Neuronal stem cell (in vitro differentiated cells): ENCODE measurements around the gene RPUSD1.

ENCODE experiments used
- DNase-seq: peaks from one replicate; pipeline ENCODE4 v3.0.0-alpha.2; 2013; ENCODE audit warnings: low spot score
- H2AFZ ChIP-seq: one replicate; pipeline ENCODE4 v1.6.1; 2013; ENCODE audit warnings: mild to moderate bottlenecking, low read length, inconsistent platforms
- H2AK5ac ChIP-seq: 2 replicates; pipeline ENCODE4 v1.6.1; 2013; ENCODE audit warnings: low read depth, mild to moderate bottlenecking, inconsistent platforms, low read length, moderate library complexity, mixed read lengths
- H2BK120ac ChIP-seq: 2 replicates; pipeline ENCODE4 v1.6.1; 2013; ENCODE audit warnings: low read depth, mild to moderate bottlenecking, inconsistent platforms, low read length, moderate library complexity, mixed read lengths
- H2BK12ac ChIP-seq: one replicate; pipeline ENCODE4 v1.6.1; 2013; ENCODE audit warnings: low read length, inconsistent platforms
- H2BK15ac ChIP-seq: 2 replicates; pipeline ENCODE4 v1.6.1; 2013; ENCODE audit warnings: mild to moderate bottlenecking, low read length, inconsistent platforms, mixed read lengths
- H2BK5ac ChIP-seq: one replicate; pipeline ENCODE4 v1.6.1; 2013; ENCODE audit warnings: inconsistent platforms, mild to moderate bottlenecking, low read length, moderate library complexity
- H3K14ac ChIP-seq: one replicate; pipeline ENCODE4 v1.6.1; 2013; ENCODE audit warnings: low read length, inconsistent platforms
- H3K18ac ChIP-seq: 2 replicates; pipeline ENCODE4 v1.6.1; 2013; ENCODE audit warnings: low read length, inconsistent platforms
- H3K23ac ChIP-seq: 2 replicates; pipeline ENCODE4 v1.6.1; 2013; ENCODE audit warnings: low read depth, mild to moderate bottlenecking, mixed read lengths, low read length, inconsistent platforms; ENCODE audit not compliant: poor library complexity
- H3K27ac ChIP-seq: replicated peaks from 3 replicates; pipeline ENCODE4 v1.5.1; 2013; ENCODE audit warnings: low read length, inconsistent platforms
- H3K27me3 ChIP-seq, 3 experiments: 2 replicates each; pipeline ENCODE4 v1.6.1; 2013; ENCODE audit warnings: low read length in 3 of 3, mild to moderate bottlenecking in 2 of 3, inconsistent platforms in 1 of 3, low read depth in 1 of 3, mixed read lengths in 1 of 3, moderate library complexity in 1 of 3; ENCODE audit not compliant: control insufficient read depth in 3 of 3, insufficient read depth in 3 of 3
- H3K36me3 ChIP-seq, 2 donors: replicated peaks in 1 of 2; 2 replicates each; pipeline ENCODE4 v1.6.1; 2013; ENCODE audit warnings: low read length in 2 of 2; ENCODE audit not compliant: control insufficient read depth in 2 of 2, insufficient read depth in 2 of 2
- H3K4ac ChIP-seq: 2 replicates; pipeline ENCODE4 v1.6.1; 2013; ENCODE audit warnings: inconsistent platforms, mild to moderate bottlenecking, low read length, moderate library complexity
- H3K4me1 ChIP-seq, 2 donors: 1 replicate in 1 of 2; 2 replicates in 1 of 2; pipeline ENCODE4 v1.6.1; 2013; ENCODE audit warnings: low read length in 2 of 2, low read depth in 1 of 2; ENCODE audit not compliant: control insufficient read depth in 2 of 2, insufficient read depth in 1 of 2
- H3K4me2 ChIP-seq: one replicate; pipeline ENCODE4 v1.6.1; 2013; ENCODE audit warnings: mild to moderate bottlenecking, low read length, inconsistent platforms; ENCODE audit not compliant: insufficient read depth, poor library complexity, severe bottlenecking
- H3K4me3 ChIP-seq, 2 donors: 2 replicates each; pipeline ENCODE4 v1.5.1; 2013; ENCODE audit warnings: low read length in 2 of 2, mild to moderate bottlenecking in 2 of 2, inconsistent platforms in 1 of 2, moderate library complexity in 1 of 2
- H3K79me1 ChIP-seq: one replicate; pipeline ENCODE4 v1.6.1; 2013; ENCODE audit warnings: low read depth, mild to moderate bottlenecking, inconsistent platforms, low read length, moderate library complexity
- H3K9ac ChIP-seq: one replicate; pipeline ENCODE4 v1.6.1; 2013; ENCODE audit warnings: mild to moderate bottlenecking, low read depth, low read length, inconsistent platforms; ENCODE audit not compliant: poor library complexity
- H3K9me3 ChIP-seq, 2 donors: replicated peaks in 1 of 2; 2 replicates each; pipeline versions ENCODE3 to v1.6.1; 2013; ENCODE audit warnings: low read length in 2 of 2, mild to moderate bottlenecking in 2 of 2, inconsistent platforms in 1 of 2, low read depth in 1 of 2, mixed read lengths in 1 of 2, moderate library complexity in 1 of 2; ENCODE audit not compliant: control insufficient read depth in 2 of 2, insufficient read depth in 1 of 2
- H4K8ac ChIP-seq: one replicate; pipeline ENCODE4 v1.6.1; 2013; ENCODE audit warnings: low read depth, mild to moderate bottlenecking, inconsistent platforms, low read length, moderate library complexity
- H4K91ac ChIP-seq: one replicate; pipeline ENCODE4 v1.6.1; 2013; ENCODE audit warnings: low read length, low read depth, mild to moderate bottlenecking, inconsistent platforms; ENCODE audit not compliant: poor library complexity
- WGBS, 2 donors: extraction: QIAGEN DNeasy Blood & Tissue Kit; methylation state at CpG; one replicate each; pipeline ENCODE4 v1.1.7; 2013; ENCODE audit warnings: missing lambda C conversion rate in 2 of 2, mixed read lengths in 1 of 2; ENCODE audit not compliant: insufficient read length in 2 of 2, insufficient replicate concordance in 1 of 2; ENCODE audit errors: extremely low coverage in 2 of 2; 5-methylcytosine and 5-hydroxymethylcytosine counted together

Gene RPUSD1

GRCh38 chr16:795580-796229 lies 7.5 kb upstream of the RPUSD1 start:
- Histone ChIP-seq H3K79me1 (peaks cover 14% of the 10 kb centered on the region), H3K4ac (no peak overlapping the region), H2AFZ (no peak overlapping the region), H2BK5ac (no peak overlapping the region), H2BK15ac (no peak overlapping the region), H3K27me3 (peaks cover 0 to 9% (median 6%) of the 10 kb centered on the region in 3 experiments), H3K9ac (no peak overlapping the region), H3K9me3 (peaks cover 0 to 2% of the 10 kb centered on the region in 2 donors), H2AK5ac (no peak overlapping the region), H3K4me3 (no peak overlapping the region), H3K4me1 (peaks cover 4 to 6% of the 10 kb centered on the region in 2 donors), H3K18ac (no peak overlapping the region), H2BK120ac (no peak overlapping the region), H3K36me3 (peaks cover 42 to 61% of the 10 kb centered on the region in 2 donors), H3K23ac (no peak overlapping the region), H2BK12ac (no peak overlapping the region), H4K8ac (peak overlapping the region; percentile 43), H4K91ac (peak overlapping the region; percentile 53), H3K14ac (no peak overlapping the region), H3K27ac (no peak overlapping the region), H3K4me2 (no peak overlapping the region)
- WGBS, 2 donors = no CpG with 5 or more reads among the region's 33 CpGs
- DNase-seq = no peak

- Histone ChIP-seq H4K8ac (no peak overlapping the region), H3K4me3 (no peak overlapping the region), H3K27ac (no peak overlapping the region), H3K79me1 (peaks cover 17% of the 10 kb centered on the region), H3K36me3 (peaks cover 48 to 68% of the 10 kb centered on the region in 2 donors), H3K23ac (no peak overlapping the region), H2BK5ac (no peak overlapping the region), H3K4me2 (no peak overlapping the region), H2BK12ac (no peak overlapping the region), H2AFZ (no peak overlapping the region), H3K4me1 (no peaks in the 10 kb centered on the region), H2AK5ac (no peak overlapping the region), H3K27me3 (peaks cover 0 to 4% (median 2%) of the 10 kb centered on the region in 3 experiments), H4K91ac (no peak overlapping the region), H3K14ac (no peak overlapping the region), H3K4ac (no peak overlapping the region), H3K9ac (no peak overlapping the region), H3K18ac (no peak overlapping the region), H3K9me3 (peaks cover 0 to 2% of the 10 kb centered on the region in 2 donors), H2BK120ac (no peak overlapping the region), H2BK15ac (no peak overlapping the region)
- no peak for DNase-seq
- no CpG with 5 or more reads among the region's 31 CpGs for WGBS, 2 donors
Observed at GRCh38 chr16:794853-795466, 6.8 kb upstream of the RPUSD1 start.

GRCh38 chr16:794091-794822 lies 6.1 kb upstream of the RPUSD1 start:
- Histone ChIP-seq H3K4me3 (no peak overlapping the region), H3K23ac (no peak overlapping the region), H3K4me1 (peaks cover 1 to 5% of the 10 kb centered on the region in 2 donors), H2AFZ (no peak overlapping the region), H2AK5ac (no peak overlapping the region), H3K27me3 (no peaks in the 10 kb centered on the region), H3K27ac (no peak overlapping the region), H3K18ac (no peak overlapping the region), H3K36me3 (peaks cover 51 to 75% of the 10 kb centered on the region in 2 donors), H3K79me1 (peaks cover 23% of the 10 kb centered on the region), H3K9me3 (peaks cover 0 to 2% of the 10 kb centered on the region in 2 donors), H4K91ac (no peak overlapping the region), H3K9ac (no peak overlapping the region), H2BK120ac (no peak overlapping the region), H4K8ac (no peak overlapping the region), H2BK12ac (no peak overlapping the region), H2BK5ac (no peak overlapping the region), H3K14ac (no peak overlapping the region), H2BK15ac (no peak overlapping the region), H3K4me2 (no peak overlapping the region), H3K4ac (no peak overlapping the region)
- WGBS, 2 donors = no CpG with 5 or more reads among the region's 40 CpGs
- DNase-seq = no peak

- peak overlapping the region in 1 of 2 donors; percentile 60 for H3K4me3 ChIP-seq
- no peak overlapping the region for H3K4me2 ChIP-seq
- no peak overlapping the region for H4K8ac ChIP-seq
- H2BK12ac ChIP-seq = no peak overlapping the region
- no CpG with 5 or more reads among the region's 8 CpGs for WGBS, 2 donors
- no peak overlapping the region for H2BK120ac ChIP-seq
- H3K18ac ChIP-seq = no peak overlapping the region
- no peak overlapping the region for H4K91ac ChIP-seq
- no peak overlapping the region for H3K27ac ChIP-seq
- H3K27me3 ChIP-seq = no peaks in the 10 kb centered on the region
- no peak overlapping the region for H2BK5ac ChIP-seq
- no peak overlapping the region for H2AFZ ChIP-seq
- peak overlapping the region; percentile 55 for H3K23ac ChIP-seq
- H3K79me1 ChIP-seq = peaks cover 30% of the 10 kb centered on the region
- no peak overlapping the region for H3K4ac ChIP-seq
- DNase-seq = no peak
- H3K9me3 ChIP-seq = peaks cover 0 to 2% of the 10 kb centered on the region in 2 donors
- no peak overlapping the region for H2BK15ac ChIP-seq
- no peak overlapping the region for H2AK5ac ChIP-seq
- no peak overlapping the region for H3K9ac ChIP-seq
- H3K4me1 ChIP-seq = peaks cover 4 to 7% of the 10 kb centered on the region in 2 donors
- H3K14ac ChIP-seq = no peak overlapping the region
- peaks cover 51 to 77% of the 10 kb centered on the region in 2 donors for H3K36me3 ChIP-seq
Observed at GRCh38 chr16:793414-793813, 5.2 kb upstream of the RPUSD1 start.
